GM19468 (cell line): ENCODE results near the gene RANBP3.
"Not testable (repeated sequence)": the region's sequence is repeated elsewhere in the genome, so short reads cannot be mapped to it uniquely, and the experiment has no call there.

Experiments used
- ATAC-seq: cut with Tn5 transposase; IDR thresholded peaks from one replicate; pipeline ENCODE4 v1.9.1; 2021; ENCODE audit warnings: mild to moderate bottlenecking, moderate library complexity, moderate number of reproducible peaks; ENCODE audit not compliant: unreplicated experiment; ENCODE audit errors: extremely low read depth

Gene RANBP3

GRCh38 chr19:5977785-5978605, at the start of gene RANBP3:
Gene RANBP3 (minus strand): TSS chr19:5978140. CDS start chr19:5978082, 58 bp downstream.
- ATAC-seq = peak; percentile 90

- no peak for ATAC-seq
Measured at GRCh38 chr19:6026390-6027227, 48.7 kb upstream of the RANBP3 start.

- ATAC-seq = not testable (repeated sequence)
Measured at GRCh38 chr19:6024756-6025155, 46.8 kb upstream of the RANBP3 start.

- ATAC-seq = no peak
Measured at GRCh38 chr19:6023936-6024335, 46.0 kb upstream of the RANBP3 start.

GRCh38 chr19:6023085-6023682, 45.2 kb upstream of the RANBP3 start:
- ATAC-seq = no peak

- ATAC-seq = no peak
Measured at GRCh38 chr19:6022570-6023064, 44.7 kb upstream of the RANBP3 start.

- ATAC-seq = no peak
Measured at GRCh38 chr19:6021878-6022569, 44.1 kb upstream of the RANBP3 start.

- no peak for ATAC-seq
Measured at GRCh38 chr19:6020972-6021805, 43.2 kb upstream of the RANBP3 start.

- ATAC-seq = no peak
Measured at GRCh38 chr19:6020166-6020882, 42.4 kb upstream of the RANBP3 start.

- no peak for ATAC-seq
Measured at GRCh38 chr19:6018786-6019185, 40.8 kb upstream of the RANBP3 start.

GRCh38 chr19:6017576-6017975, 39.6 kb upstream of the RANBP3 start:
- no peak for ATAC-seq

GRCh38 chr19:6015841-6016545, 38.1 kb upstream of the RANBP3 start:
- ATAC-seq = no peak

- ATAC-seq = no peak
Measured at GRCh38 chr19:6014551-6015135, 36.7 kb upstream of the RANBP3 start.

- ATAC-seq = no peak
Measured at GRCh38 chr19:6012426-6013170, 34.7 kb upstream of the RANBP3 start.

- no peak for ATAC-seq
Measured at GRCh38 chr19:6011794-6012193, 33.9 kb upstream of the RANBP3 start.

- ATAC-seq = no peak
Measured at GRCh38 chr19:6011206-6011605, 33.3 kb upstream of the RANBP3 start.

GRCh38 chr19:6010107-6010506, 32.2 kb upstream of the RANBP3 start:
- no peak for ATAC-seq
